Dendritic cell treated with granulocyte-macrophage colony-stimulating factor and Interleukin-4, amounts not matched to agents 40 ng/mL and 50 ng/mL, for 4 days (primary cell): ENCODE measurements around the gene CDH5.

Experiments
- H3K27ac Mint-ChIP-seq: one replicate; pipeline ENCODE4 v1.8.0; 2022; ENCODE audit warnings: mild to moderate bottlenecking, mixed read lengths
- H3K27me3 Mint-ChIP-seq: one replicate; pipeline ENCODE4 v1.8.0; 2022; ENCODE audit warnings: mild to moderate bottlenecking, mixed read lengths
- H3K36me3 Mint-ChIP-seq: one replicate; pipeline ENCODE4 v1.8.0; 2022; ENCODE audit warnings: low read depth, mixed read lengths
- H3K4me1 Mint-ChIP-seq: one replicate; pipeline ENCODE4 v1.8.0; 2022; ENCODE audit warnings: low read depth, mixed read lengths
- H3K4me3 Mint-ChIP-seq: one replicate; pipeline ENCODE4 v1.8.0; 2022; ENCODE audit warnings: mild to moderate bottlenecking, moderate library complexity, mixed read lengths
- H3K9me3 Mint-ChIP-seq: one replicate; pipeline ENCODE4 v1.8.0; 2022; ENCODE audit warnings: mixed read lengths
- intact Hi-C: fragments of 100-400 bp; cut with micrococcal nuclease; formaldehyde crosslinking; loops from one replicate; pipeline ENCODE4 v1.15.0; 2022

CDH5 gene

GRCh38 chr16:66335704-66336329 lies 30.7 kb upstream of the CDH5 start:
- H3K4me3 Mint-ChIP-seq = no peak overlapping the region
- H3K36me3 Mint-ChIP-seq = no peaks in the 10 kb centered on the region
- H3K27me3 Mint-ChIP-seq = peaks cover 25% of the 10 kb centered on the region
- no peak overlapping the region for H3K27ac Mint-ChIP-seq
- intact Hi-C loops = no loop called here
- no peaks in the 10 kb centered on the region for H3K9me3 Mint-ChIP-seq
- H3K4me1 Mint-ChIP-seq = no peaks in the 10 kb centered on the region

- H3K36me3 Mint-ChIP-seq = no peaks in the 10 kb centered on the region
- no peak overlapping the region for H3K4me3 Mint-ChIP-seq
- H3K27ac Mint-ChIP-seq = no peak overlapping the region
- peaks cover 20% of the 10 kb centered on the region for H3K27me3 Mint-ChIP-seq
- H3K9me3 Mint-ChIP-seq = no peaks in the 10 kb centered on the region
- H3K4me1 Mint-ChIP-seq = peaks cover 7% of the 10 kb centered on the region
- intact Hi-C loops = no loop called here
Observed at GRCh38 chr16:66337463-66338188, 28.9 kb upstream of the CDH5 start.

DNA sequence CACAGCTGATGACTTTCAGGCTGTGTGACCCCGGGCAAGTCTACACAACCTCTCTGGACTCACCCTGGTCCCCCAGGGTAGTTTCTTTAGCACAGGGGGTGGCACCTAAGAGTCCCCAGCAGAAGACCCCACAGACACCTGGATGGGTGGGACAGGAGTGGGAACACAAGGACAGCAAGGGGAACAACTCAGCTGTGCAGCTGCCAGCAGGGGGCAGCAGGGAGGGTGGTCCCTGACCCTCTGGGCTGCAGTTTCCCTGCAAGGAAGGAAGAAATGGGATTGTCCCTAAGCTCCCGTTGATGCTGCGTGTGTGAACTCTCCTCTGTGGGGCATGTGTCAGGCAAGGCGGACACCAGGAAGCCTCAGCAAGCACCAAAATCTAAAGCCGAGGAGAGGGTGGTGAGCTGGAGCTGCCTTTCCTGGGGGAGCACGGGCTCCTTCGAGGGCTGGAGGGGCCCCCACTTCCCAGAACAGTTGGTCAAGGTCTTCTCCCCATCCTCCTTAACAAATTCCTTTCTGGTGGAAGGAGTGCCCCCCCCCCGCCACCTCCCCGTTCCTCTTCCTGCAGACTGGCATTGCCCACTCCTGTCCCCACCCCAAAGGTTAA lies 24.1 kb upstream of the CDH5 start:
- Mint-ChIP-seq H3K27me3 (peaks cover 38% of the 10 kb centered on the region), H3K27ac (no peak overlapping the region), H3K4me1 (peaks cover 7% of the 10 kb centered on the region), H3K36me3 (no peaks in the 10 kb centered on the region), H3K4me3 (no peak overlapping the region), H3K9me3 (no peaks in the 10 kb centered on the region)
- intact Hi-C loops = no loop called here

GRCh38 chr16:66344533-66345145 lies 21.9 kb upstream of the CDH5 start:
- no peak overlapping the region for H3K27ac Mint-ChIP-seq
- H3K9me3 Mint-ChIP-seq = no peaks in the 10 kb centered on the region
- H3K4me1 Mint-ChIP-seq = peaks cover 11% of the 10 kb centered on the region
- peaks cover 41% of the 10 kb centered on the region for H3K27me3 Mint-ChIP-seq
- no peak overlapping the region for H3K4me3 Mint-ChIP-seq
- H3K36me3 Mint-ChIP-seq = no peaks in the 10 kb centered on the region
- intact Hi-C loops = no loop called here

DNA sequence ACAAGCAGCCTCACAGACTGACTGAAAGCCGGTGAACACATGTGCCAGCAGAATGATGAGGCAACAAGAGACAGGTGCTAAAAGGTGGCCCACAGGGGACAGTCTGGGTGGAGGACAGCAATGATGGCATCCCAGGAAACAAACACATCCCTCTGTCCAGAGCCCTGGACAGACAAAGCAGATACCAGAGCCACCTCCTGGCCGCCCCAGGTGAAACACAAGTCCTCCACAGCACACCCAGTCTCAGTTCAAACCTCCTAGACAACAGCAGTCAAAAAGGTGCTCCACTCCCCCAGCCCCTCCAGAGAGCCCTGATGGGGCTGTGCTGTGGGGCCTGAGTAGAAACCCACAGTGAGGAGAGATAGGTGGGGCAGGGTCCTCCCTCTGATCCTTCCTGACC lies 20.3 kb upstream of the CDH5 start:
- Mint-ChIP-seq H3K27ac (no peak overlapping the region), H3K4me1 (peaks cover 11% of the 10 kb centered on the region), H3K4me3 (no peak overlapping the region), H3K36me3 (no peaks in the 10 kb centered on the region), H3K27me3 (peaks cover 47% of the 10 kb centered on the region), H3K9me3 (no peaks in the 10 kb centered on the region)
- intact Hi-C loops = no loop called here

- H3K27ac Mint-ChIP-seq = no peak overlapping the region
- H3K4me1 Mint-ChIP-seq = peaks cover 16% of the 10 kb centered on the region
- H3K9me3 Mint-ChIP-seq = no peaks in the 10 kb centered on the region
- H3K4me3 Mint-ChIP-seq = no peak overlapping the region
- H3K36me3 Mint-ChIP-seq = no peaks in the 10 kb centered on the region
- peaks cover 47% of the 10 kb centered on the region for H3K27me3 Mint-ChIP-seq
- intact Hi-C loops = no loop called here
Observed at GRCh38 chr16:66352304-66352703, 14.2 kb upstream of the CDH5 start.

DNA sequence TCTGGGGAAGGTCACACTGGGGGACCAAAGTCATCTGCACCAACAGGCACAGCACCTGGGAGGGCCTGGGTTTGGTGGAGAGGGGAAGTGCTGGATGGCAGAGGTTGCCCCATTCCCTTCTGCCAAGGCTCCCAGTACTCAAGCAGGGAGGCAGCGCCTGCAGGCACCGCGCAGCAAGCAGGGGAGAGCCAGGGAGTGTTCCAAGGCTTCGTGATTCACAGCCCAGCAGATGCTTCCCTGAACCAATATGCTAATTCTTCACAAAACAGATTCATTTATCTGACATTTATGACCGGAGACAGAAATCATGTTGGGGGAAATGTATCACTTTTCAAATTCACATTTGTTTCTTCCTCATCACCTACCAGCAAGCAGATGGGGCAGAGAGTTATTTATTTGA lies 13.4 kb upstream of the CDH5 start:
- Mint-ChIP-seq H3K27ac (no peak overlapping the region), H3K9me3 (no peaks in the 10 kb centered on the region), H3K4me1 (peaks cover 15% of the 10 kb centered on the region), H3K36me3 (no peaks in the 10 kb centered on the region), H3K27me3 (peaks cover 46% of the 10 kb centered on the region), H3K4me3 (no peak overlapping the region)
- intact Hi-C loops = no loop called here

DNA sequence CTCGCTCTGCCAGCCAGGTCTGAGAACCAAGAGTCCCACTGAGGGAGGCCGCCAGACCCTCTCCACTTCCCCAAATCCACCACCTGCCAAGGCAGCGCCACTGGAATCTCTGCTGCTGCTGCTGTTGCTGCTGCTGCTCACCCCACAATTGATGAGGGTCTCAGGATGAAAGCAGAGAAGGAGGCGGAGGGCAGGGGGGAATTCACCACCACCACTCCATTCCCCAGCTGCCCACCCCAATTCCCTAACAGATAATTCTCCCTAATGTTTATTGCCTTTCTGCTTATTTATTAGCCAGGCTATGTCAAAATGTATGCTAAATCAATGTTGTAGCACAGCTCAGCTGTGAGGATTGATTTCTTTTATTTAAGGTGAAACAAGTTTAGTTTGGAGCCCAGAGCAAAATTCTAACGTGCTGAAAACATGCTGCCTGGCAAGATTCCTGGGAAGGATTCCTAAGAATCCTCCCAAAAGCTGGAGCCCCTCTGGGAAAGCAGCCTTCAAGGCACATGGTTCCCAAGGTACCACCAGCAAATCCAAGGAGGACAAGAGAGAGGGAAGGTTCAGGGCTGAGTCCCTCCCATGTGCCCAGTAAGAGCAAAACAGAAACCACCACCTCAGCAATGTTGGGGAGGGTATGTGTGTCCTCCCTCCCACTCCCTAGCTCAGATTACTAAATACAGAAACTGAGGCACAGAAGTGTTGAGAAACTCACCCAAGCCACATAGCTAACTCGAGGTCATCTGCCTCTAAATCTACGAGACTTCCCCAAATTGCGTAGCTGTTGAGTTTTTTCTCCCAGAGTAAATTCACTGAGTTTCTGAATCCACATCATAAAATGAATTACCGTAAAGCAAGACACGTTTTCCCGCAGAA lies 12.2 kb upstream of the CDH5 start:
- intact Hi-C loops = no loop called here
- Mint-ChIP-seq H3K4me1 (peaks cover 15% of the 10 kb centered on the region), H3K4me3 (no peak overlapping the region), H3K27ac (no peak overlapping the region), H3K9me3 (no peaks in the 10 kb centered on the region), H3K27me3 (peaks cover 39% of the 10 kb centered on the region), H3K36me3 (no peaks in the 10 kb centered on the region)

- Mint-ChIP-seq H3K4me3 (no peak overlapping the region), H3K4me1 (peaks cover 24% of the 10 kb centered on the region), H3K27me3 (peaks cover 38% of the 10 kb centered on the region), H3K36me3 (no peaks in the 10 kb centered on the region), H3K27ac (no peak overlapping the region), H3K9me3 (no peaks in the 10 kb centered on the region)
- intact Hi-C loops = no loop called here
Observed at GRCh38 chr16:66355526-66355925, 11.0 kb upstream of the CDH5 start.

DNA sequence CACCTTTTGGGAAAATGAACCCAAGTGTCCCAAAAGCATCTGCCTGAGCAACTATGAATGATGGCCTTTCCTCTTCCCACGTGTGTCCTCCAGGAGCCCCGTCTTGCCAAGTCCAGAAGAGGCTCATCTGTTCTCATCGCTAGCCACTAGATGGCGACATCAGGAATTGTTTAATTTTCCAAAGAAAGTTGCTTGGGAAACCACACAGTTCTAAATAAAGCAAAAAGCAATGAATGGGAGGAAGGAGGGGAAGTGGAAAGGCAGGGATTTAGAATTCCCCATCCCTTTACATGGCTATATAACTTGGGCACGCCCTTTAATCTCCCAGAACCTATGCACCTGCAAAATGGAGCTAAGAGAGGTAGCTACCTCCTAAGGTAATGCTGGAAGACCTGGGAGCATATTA lies 9.0 kb upstream of the CDH5 start:
- Mint-ChIP-seq H3K9me3 (no peaks in the 10 kb centered on the region), H3K27ac (no peak overlapping the region), H3K36me3 (no peaks in the 10 kb centered on the region)

GRCh38 chr16:66358231-66358630 lies 8.3 kb upstream of the CDH5 start:
- Mint-ChIP-seq H3K27me3 (peaks cover 44% of the 10 kb centered on the region), H3K9me3 (no peaks in the 10 kb centered on the region), H3K27ac (no peak overlapping the region), H3K4me3 (no peak overlapping the region), H3K4me1 (peaks cover 47% of the 10 kb centered on the region), H3K36me3 (no peaks in the 10 kb centered on the region)
- intact Hi-C loops = no loop called here

More for the DNA sequence above, 9.0 kb upstream of the CDH5 start:
- Mint-ChIP-seq H3K27me3 (peaks cover 44% of the 10 kb centered on the region), H3K4me1 (peaks cover 40% of the 10 kb centered on the region), H3K4me3 (no peak overlapping the region)
- intact Hi-C loops = no loop called here

DNA sequence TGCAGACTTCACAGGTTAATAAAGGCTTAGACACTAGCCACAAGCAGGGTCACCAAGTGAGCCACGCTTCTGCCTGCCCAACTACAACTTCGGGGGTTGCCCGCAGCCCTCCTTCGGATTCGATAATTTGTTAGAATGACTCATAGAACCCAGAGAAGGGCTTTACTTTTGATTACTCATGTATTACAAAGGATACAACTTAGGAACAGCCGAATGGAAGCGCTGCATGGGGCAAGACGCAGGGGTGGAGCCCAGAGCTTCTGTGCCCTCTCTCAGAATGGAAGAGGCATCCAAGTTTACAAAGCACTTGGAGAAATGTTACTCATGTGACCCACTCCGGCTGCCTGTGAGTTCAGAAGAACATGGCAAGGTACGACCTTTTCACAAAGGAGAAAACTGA lies 7.5 kb upstream of the CDH5 start:
- Mint-ChIP-seq H3K27me3 (peaks cover 44% of the 10 kb centered on the region), H3K9me3 (no peaks in the 10 kb centered on the region), H3K27ac (no peak overlapping the region), H3K36me3 (no peaks in the 10 kb centered on the region), H3K4me3 (no peak overlapping the region), H3K4me1 (peaks cover 49% of the 10 kb centered on the region)
- intact Hi-C loops = no loop called here

DNA sequence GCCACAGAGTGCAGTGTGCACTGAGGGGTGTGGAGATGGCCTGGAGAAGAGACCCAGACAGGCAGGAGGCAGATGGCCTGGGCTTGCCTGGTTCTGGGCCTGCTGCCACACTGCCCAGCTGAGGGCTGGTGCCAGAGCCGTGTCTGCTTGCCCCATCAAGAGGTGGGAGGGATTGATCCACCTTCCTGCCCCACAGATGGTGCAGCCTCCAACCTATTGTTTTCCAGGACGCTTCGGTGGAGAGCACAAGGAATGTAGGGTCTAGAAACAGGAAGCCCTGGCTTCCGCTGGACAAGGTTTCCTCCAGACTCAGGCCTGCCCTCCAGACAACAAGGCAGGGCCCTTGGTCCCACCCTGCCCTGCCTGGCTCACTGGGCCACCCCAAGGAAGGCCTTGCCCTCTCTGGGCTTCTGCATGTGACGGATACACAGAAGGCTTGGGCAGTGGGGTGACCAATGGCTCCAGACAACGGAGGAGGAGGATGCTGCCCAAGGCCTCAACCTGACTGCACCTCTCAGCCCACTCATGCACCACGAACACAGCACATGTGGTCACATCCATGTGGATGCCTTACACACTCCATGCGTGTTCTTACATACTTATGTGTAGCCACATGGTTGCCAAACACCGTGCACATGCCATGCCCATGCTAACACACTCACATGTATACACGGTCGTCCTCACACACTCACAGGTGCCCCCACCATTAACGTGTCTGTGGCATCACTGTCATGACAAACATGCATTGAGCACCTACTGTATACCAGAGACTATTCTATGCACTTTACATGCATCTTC lies 6.5 kb upstream of the CDH5 start:
- Mint-ChIP-seq H3K27ac (no peak overlapping the region), H3K27me3 (peaks cover 47% of the 10 kb centered on the region), H3K36me3 (no peaks in the 10 kb centered on the region), H3K4me3 (no peak overlapping the region), H3K4me1 (peaks cover 50% of the 10 kb centered on the region), H3K9me3 (no peaks in the 10 kb centered on the region)
- intact Hi-C loops = no loop called here
